T-helper 22 cell (primary cell): Measurements from ENCODE around the gene SPTBN1.

Source experiments
- DNase-seq: peaks from one replicate; pipeline ENCODE4 v3.0.0-alpha.2; 2020; ENCODE audit warnings: low read depth

SPTBN1 gene

DNA sequence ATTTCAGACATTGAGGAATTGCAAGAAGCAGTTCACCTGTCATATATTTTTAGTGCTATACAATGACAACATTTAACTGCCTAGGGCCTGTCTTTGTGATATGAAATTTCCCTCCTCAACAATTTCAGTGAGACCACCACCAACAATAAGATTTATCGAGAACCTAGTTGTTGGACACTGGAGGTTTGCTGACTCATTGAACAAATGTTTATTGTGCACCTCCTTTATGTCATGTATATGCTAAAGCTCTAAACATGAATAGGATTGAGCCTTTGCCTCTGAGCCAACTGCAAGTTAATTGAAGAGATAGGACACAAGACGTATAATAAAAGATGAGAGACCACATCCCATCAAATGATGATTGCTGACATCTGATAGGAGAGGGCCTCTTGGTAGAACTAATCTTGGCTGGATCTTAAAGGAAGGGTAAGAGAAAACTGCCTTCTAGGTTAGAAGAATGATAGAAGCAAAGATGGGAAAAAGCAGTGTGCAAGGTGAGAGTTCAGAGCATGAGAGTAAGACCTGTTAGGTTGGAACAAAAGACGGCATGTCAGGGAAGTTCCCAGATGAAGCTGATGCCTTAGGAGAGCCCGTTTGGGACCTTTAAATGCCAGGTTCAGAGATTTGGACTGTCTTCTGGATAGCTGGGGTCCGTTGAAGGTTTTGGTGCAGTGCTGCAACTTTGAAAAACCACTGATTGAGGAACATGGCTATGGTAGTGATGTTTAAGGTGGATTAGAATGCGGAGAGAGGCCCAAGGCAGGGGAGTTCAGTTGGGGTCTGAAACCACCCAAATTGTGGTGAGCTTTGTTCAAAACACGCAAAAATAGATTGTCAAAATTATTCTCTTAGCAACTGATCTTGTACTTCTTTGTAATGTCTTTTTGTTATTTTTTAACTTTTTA, 134.3 kb downstream of the SPTBN1 start:
- no peak for DNase-seq

- no peak for DNase-seq
Measured at GRCh38 chr2:54591551-54591950, 135.4 kb downstream of the SPTBN1 start.

GRCh38 chr2:54593249-54593648, 137.1 kb downstream of the SPTBN1 start:
- DNase-seq, result no peak

- DNase-seq, result no peak
Measured at GRCh38 chr2:54594048-54594447, 137.9 kb downstream of the SPTBN1 start.

- DNase-seq, result no peak
Measured at GRCh38 chr2:54595161-54595803, 139.2 kb downstream of the SPTBN1 start.

DNA sequence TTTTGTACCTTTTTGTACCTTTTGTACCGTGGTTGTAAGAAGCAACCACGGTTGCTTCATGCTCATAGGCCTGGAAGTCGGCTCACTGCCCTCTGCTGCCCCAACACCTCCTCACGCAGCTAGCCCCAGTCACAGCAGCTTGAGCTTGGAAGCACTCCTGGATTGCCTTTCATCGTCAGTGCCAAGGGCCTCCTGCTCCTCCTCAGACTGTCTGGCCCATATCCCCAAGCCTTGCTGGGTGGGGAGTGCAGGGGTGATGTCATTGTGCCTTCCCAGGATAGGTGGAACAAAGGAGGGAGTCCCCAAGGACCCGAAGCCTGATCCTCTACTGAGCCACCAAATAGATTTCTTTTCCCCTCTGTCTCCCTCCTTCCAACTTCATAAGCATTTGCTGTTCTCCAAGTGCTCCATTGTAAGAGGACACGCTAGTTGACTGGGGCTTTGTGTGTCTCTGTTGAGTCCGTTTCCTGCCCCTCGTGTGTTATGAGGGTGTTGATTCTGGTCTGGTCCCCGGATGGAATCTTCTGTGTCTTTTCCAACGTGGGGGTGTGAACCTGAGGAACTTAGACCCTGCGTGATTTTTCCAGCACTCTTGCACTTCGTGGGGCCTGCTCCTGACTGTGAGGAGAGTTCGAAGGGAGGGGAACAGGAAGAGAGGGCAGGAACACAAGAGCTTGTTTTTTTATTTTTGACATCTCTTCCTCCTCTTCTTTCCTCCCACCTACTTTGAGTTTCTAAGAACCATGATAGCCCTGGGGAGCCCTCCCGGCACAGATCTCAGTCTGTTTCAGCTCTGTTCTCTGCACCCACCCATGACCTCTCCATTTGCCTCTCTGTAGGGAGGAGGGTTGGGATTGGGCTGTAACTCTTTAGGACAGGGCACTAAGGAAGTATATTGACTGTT, 140.1 kb downstream of the SPTBN1 start:
- no peak for DNase-seq

DNA sequence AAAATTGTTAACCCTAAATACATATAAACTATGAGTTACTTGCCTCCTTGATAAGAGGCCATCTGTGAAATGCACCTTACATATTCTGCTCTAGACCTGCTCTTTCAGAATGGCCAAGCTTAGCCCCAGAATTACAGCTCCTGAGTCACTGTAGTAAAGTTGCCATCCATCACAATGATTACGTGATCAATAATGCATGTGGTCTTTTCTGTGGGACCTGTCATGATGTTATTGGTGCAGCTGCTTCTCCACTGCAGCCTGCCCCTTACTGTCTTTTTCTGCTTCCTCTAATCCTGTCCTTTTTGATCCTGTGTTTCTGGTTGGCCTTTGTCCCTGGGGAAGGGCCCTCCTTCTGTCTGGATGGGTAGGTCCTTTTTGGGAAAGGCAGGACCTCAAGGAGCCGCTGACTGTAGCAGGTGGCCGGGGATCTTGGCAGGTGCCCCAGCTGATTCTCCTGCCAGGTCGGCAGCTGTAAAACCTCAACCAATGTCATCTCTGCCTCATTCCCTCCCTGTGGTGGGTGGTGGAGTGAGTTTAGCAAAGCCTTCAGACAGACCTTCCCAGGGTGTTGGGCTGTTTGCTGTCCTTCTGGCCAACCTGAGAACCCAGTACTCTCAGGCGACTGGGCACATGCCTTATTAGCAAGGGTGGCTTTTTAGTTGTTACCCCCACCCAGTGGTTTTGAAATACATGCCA, 141.2 kb downstream of the SPTBN1 start:
- no peak for DNase-seq

DNA sequence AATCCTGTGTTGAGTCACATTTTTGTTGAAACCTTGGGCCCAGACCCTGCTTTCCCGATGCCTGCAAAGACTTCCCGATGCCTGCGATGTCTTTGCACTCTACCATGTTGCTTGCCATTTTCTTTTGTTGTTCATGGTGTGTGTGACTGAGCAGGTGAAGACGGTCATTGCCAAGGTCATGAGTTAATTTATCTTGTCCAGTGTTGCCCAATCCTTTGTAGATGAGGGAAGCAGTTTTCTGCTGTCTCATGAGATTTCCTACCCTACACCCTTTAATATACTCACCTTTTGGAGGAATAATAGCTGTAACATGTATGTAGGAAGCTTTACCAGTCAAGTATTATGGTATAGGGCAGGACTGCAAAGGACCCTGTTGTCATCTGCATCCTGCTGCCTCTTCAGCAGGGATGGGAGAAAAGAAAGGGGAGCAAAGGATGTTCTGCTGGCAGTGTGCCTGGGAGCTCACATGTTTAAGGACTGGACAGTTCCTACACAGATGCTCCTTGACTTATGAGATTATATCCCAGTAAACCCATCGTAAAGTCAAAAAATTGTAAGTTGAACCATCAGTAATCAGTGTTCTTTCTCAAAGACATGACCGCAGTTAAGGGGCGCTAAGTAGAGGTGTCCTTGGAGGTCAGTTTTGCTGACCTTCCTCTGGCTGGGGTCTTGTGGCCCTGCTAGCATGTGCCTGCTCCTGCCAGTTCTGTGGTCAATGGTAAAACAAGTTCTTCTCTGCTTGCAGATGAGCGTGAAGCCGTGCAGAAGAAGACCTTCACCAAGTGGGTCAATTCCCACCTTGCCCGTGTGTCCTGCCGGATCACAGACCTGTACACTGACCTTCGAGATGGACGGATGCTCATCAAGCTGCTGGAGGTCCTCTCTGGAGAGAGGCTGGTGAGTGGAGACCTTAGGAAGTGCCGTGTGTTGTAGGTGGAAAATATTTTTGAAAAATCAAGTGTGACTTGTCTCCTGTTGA, 142.5 kb downstream of the SPTBN1 start:
- DNase-seq, result no peak

DNA sequence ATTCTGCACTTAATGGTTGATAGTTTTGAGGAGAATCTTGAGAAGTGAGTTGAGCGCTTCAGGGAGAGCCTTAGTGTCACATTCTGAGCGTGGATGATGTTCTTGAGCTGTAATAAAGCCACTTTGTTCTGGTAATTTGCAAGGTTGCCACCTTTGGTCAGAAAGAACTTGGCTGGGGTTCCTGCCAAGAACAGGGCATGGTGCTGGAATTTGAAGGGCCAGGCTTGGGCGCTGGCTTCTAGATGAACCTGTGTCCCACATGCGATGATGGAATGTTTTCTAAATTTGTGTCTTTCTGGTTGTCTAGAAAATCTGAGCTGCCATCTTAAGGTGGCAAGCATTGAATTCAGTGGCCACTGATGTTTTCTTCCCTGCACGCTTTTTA, 143.2 kb downstream of the SPTBN1 start:
- DNase-seq, result no peak

DNA sequence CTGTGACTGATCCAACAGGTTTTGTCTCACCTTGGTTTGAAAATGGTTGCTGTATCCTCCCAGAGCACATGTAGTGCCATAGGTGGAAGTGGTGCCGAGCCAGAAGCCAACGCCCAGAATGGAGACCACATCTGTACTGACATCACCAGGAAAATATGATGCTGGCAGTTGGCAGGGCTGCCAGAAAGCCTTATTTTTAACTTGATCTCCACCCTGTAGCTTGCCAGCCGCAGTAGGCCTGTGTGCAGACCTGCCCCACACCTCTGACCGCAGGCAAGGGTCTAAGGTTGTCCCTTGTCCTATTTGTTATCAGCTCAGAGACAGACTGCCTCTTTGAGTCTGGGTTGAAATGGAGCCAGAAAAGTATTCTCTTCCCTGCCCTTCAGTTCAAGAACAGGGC, 143.8 kb downstream of the SPTBN1 start:
- no peak for DNase-seq

DNA sequence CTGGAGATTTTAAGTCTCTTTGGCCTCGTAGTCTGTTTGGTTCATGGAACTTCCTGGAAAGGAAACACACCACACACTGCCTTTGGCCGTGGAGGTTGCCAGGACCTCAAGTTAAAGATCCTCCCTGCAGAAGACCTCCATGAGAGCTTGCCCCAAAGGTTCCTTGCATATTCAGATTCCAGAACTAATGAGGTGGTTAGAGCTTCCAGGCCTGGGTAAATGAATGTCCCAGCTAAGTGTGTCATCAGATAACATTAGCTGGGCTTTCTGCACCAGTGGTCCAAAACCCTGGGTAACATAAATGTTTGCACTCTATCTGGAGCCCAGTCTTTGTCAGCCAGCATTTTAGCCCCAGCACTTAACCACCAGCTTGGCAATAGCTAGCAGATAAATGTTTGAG, 145.2 kb downstream of the SPTBN1 start:
- no peak for DNase-seq

DNA sequence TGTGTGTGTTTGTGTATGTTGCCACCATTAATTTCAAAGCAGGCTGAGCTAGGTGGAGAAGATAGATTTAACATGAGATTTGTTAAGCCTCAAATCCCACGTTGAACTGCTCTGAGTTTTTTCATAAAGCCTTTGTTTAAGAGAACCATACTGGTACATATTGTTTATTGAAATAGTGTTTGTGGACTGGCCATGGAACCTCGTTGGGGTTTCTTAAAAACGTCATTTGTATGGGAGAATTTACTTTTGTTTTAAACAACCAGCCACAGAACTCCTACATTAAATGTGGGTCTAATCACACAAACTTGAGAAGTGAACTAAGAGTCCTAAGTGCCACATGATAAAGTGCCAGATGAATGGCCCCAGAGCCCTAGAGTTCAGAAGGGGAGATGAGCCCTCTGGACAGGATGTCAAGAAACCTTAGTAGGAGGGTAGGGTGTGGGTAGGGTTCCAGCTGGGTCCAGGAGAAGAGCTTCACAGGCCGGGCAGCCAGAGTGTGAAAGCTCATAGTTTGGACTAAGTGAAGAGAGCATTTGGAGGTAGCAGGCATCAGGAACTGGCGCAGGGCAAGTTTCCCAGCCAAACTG, 146.7 kb downstream of the SPTBN1 start:
- no peak for DNase-seq

DNA sequence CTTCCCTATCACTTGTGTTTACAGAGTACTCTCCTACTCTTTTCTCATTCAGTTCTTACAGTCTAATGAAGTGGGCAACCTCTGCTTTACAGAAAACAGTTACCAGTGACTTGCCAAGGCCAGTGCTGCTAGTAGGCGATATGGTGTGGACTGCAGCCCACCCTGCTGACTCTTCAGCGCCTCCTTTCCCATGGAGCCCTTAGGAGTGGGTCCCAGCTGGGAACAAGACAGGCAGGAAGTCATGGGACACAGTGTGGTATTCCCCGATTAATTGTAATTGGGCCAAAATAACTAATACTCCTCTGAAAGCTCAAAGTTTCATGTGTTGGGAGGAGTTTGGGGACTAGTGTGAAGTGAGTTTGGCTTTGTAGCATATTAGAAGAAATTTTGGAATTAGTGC, 147.2 kb downstream of the SPTBN1 start:
- no peak for DNase-seq

GRCh38 chr2:54603796-54604195, 147.7 kb downstream of the SPTBN1 start:
- no peak for DNase-seq

- no peak for DNase-seq
Measured at GRCh38 chr2:54604871-54605270, 148.7 kb downstream of the SPTBN1 start.

GRCh38 chr2:54605836-54606235, 149.7 kb downstream of the SPTBN1 start:
- DNase-seq, result no peak

DNA sequence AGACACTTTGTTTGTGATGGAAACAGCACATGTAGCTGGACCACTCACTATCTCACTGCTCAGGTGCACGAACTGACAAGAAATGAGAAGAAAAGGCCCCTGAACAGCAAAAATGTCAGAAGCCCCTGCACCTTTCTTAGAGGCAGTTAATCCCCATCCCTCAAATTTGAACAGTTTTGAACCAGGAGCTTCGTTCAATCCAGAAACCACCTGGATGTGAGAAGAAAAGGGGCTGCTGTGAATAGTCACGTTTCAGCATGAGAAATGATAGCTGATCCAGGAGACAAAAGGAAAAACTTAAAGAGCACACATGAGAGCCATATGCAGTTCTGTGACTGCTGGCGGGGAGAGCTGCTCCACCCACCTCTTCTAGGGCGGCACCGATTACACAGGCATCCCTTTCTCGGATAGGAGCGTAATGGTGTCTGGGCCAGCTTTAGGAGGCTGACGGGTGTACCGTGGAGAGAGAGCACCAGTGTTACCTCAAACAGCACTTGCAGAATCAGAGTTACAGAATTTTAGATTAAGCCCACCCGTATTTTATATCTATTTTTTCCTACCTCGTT, 150.3 kb downstream of the SPTBN1 start:
- DNase-seq, result no peak

- DNase-seq, result no peak
Measured at GRCh38 chr2:54608224-54608623, 152.1 kb downstream of the SPTBN1 start.

- no peak for DNase-seq
Measured at GRCh38 chr2:54609241-54609640, 153.1 kb downstream of the SPTBN1 start.

- no peak for DNase-seq
Measured at GRCh38 chr2:54609647-54610046, 153.5 kb downstream of the SPTBN1 start.
